Heart right ventricle (tissue), 16 donors: Measurements from ENCODE around the gene PAQR7. TPM values are rescaled to one million over a fixed set of nuclear protein-coding genes. Genes with fewer than 3 reads are reported as not detected.

ENCODE experiments used
- ATAC-seq, 8 donors: fragments of 200-7000 bp; cut with Tn5 transposase; one replicate each; pipeline ENCODE4 v1.9.1; 2020; ENCODE audit warnings: mild to moderate bottlenecking in 8 of 8, moderate library complexity in 8 of 8, moderate number of reproducible peaks in 1 of 8
- DNase-seq, 2 donors: peaks; one replicate each; pipeline ENCODE4 v3.0.0-alpha.2; 2020
- H3K27ac ChIP-seq, 10 donors: fragments of 200-600 bp; sonication (generic) in 2 of 10; one replicate each; pipeline versions ENCODE4 v1.5.0 to v1.8.0; 2020 to 2022; ENCODE audit warnings: mild to moderate bottlenecking in 3 of 10
- H3K27me3 ChIP-seq, 7 donors: fragments of 200-600 bp; one replicate each; pipeline ENCODE4 v1.8.0; 2021 to 2022; ENCODE audit warnings: mild to moderate bottlenecking in 2 of 7
- H3K36me3 ChIP-seq, 9 donors: fragments of 200-600 bp; sonication (generic) in 1 of 9; one replicate each; pipeline versions ENCODE4 v1.5.0 to v1.8.0; 2020 to 2022; ENCODE audit warnings: mild to moderate bottlenecking in 2 of 9
- H3K4me1 ChIP-seq, 9 donors: fragments of 200-600 bp; sonication (generic) in 1 of 9; one replicate each; pipeline versions ENCODE4 v1.5.0 to v1.8.0; 2020 to 2022; ENCODE audit warnings: mild to moderate bottlenecking in 4 of 9
- H3K4me3 ChIP-seq, 10 donors: fragments of 200-600 bp; sonication (generic) in 2 of 10; one replicate each; pipeline versions ENCODE4 v1.5.0 to v1.8.0; 2020 to 2022; ENCODE audit warnings: mild to moderate bottlenecking in 7 of 10, moderate library complexity in 2 of 10
- H3K9me3 ChIP-seq, 11 donors: fragments of 200-600 bp in 10 of 11; sonication (generic) in 2 of 11; one replicate each; pipeline versions ENCODE4 v1.5.0 to v1.8.0; 2013 to 2022; ENCODE audit warnings: mild to moderate bottlenecking in 2 of 11, control low read depth in 1 of 11, moderate library complexity in 1 of 11
- CTCF ChIP-seq, 9 donors: fragments of 200-600 bp; sonication (generic) in 2 of 9; IDR thresholded peaks; one replicate each; pipeline versions ENCODE4 v1.5.0 to v1.8.0; 2021 to 2022; ENCODE audit warnings: antibody characterized with exemption in 9 of 9, mild to moderate bottlenecking in 5 of 9, moderate library complexity in 1 of 9
- WGBS, 2 donors: extraction: QIAGEN DNeasy Blood & Tissue Kit; methylation state at CpG; one replicate each; pipeline ENCODE4 v1.1.7; 2013; ENCODE audit warnings: inconsistent platforms in 1 of 2; 5-methylcytosine and 5-hydroxymethylcytosine counted together
- intact Hi-C, 10 donors: fragments of 100-400 bp; cut with DNase I; formaldehyde crosslinking; loops; one replicate each; pipeline versions ENCODE4 v1.11.1 to v1.14.2; 2022
- polyA plus RNA-seq, 2 donors: library from polyadenylated mRNA; stranded (reverse); fragments of 200-250 nt; gene quantifications; one replicate each; pipeline ENCODE4 v1.2.3, GENCODE V29; 2013
- total RNA-seq, 10 donors: library from RNA; stranded (reverse); fragmentation: NEBNext Ultra II Directional in 3 of 10; extraction: Animal tissue kit (Norgen Biotek cat#: 25700) in 3 of 10; gene quantifications; one replicate each; pipeline versions ENCODE4 v1.2.1 to v1.2.4, GENCODE V29; 2021 to 2023
- donor health status: Arrhythmogenic right ventricular cardiomyopathy.
- donor health status: ischemic (EF 13 %, LVEDD 7.1; RV severe dilation, severe dysfunction).
- donor health status: healthy with polysubstance abuse.
- donor health status: DM: no; HTN: yes; CAD: no.
- donor health status: DM: no; HTN: no; CAD: no.
- donor health status: ischemic (EF 25% LVEDD 6.9; RV normal size, moderate dysfunction).
- donor health status: ischemic (EF 25% LVEDD 5.7; RV mildly dilated, moderate dysfunction).
- donor health status: healthy.
- donor health status: DM: yes; HTN: yes; CAD: no.
- donor health status: Ischemic cardiomyopathy.
- donor health status: ischemic (EF 35%, LVEDD 5.7; RV mildly dilated, moderate dysfunction).
- donor health status: nonischemic (EF 11% LVEDD 7.7; RV severe dilation, severe dysfunction).
- donor health status: DM: yes; HTN: yes; CAD: no.
- donor health status: PGD.
- donor health status: ischemic (EF 29% LVEDD 5.4; RV normal size, mild dysfunction).
- donor health status: nonischemic (EF 23%, LVEDD 6.1; RV moderate dilation, normal function).

PAQR7 gene
- total and polyA plus RNA-seq, 12 donors, result 1.2 to 3.8 (median 2.1) TPM

DNA sequence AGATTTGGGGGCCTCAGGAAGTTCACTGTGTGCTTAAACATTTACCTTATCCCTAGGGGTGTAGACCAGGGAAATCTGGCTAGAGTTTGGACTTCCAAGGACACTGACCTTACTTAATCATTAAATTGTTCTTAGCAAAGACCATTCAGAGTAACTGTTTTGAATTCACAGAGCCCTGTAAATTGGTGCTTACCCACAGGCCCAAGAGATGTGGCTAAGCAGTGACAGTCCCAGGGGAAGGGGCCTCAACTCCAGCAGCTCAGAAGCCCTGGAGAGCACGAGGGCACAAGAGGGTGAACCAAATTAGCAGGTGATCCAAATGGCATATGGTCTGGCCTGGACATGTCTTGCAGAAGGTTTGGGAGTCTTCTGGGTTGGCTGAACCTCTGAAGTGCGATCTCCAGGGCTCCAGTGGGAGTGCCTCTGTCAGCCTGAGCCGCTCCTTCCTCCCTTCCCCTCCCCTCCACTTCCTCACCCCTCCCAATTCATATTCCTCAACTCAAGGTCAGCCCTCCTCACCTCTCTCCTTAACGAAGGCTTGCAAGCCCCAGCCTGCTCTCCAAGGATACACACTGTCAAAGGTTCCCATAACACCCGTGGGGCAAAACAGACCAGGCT, 4.3 kb downstream of the PAQR7 start:
- Histone ChIP-seq H3K27me3 (no peaks in the 10 kb centered on the region), H3K9me3 (no peaks in the 10 kb centered on the region), H3K36me3 (peaks cover 0 to 10% (median 0%) of the 10 kb centered on the region in 9 donors), H3K4me1 (peaks cover 2 to 46% (median 24%) of the 10 kb centered on the region in 9 donors), H3K27ac (no peak overlapping the region), H3K4me3 (no peak overlapping the region)
- DNase-seq (no peak), ATAC-seq (no peak)
- intact Hi-C loops, result no loop called here
- TF ChIP-seq CTCF (IDR thresholded peaks at IDR 0.05), result no peak
- WGBS, 2 donors, result 40 to 47% methylated on average over 5 of the region's 5 CpGs

- intact Hi-C loops, result no loop called here
Observed at GRCh38 chr1:25870614-25871013, 4.9 kb downstream of the PAQR7 start.

GRCh38 chr1:25869909-25870606, 5.5 kb downstream of the PAQR7 start:
- no peak overlapping the region for H3K27ac ChIP-seq
- H3K36me3 ChIP-seq, result peaks cover 0 to 10% (median 0%) of the 10 kb centered on the region in 9 donors
- WGBS, 2 donors, result 79 to 90% methylated on average over 6 of the region's 6 CpGs
- DNase-seq (no peak), ATAC-seq (no peak)
- no peak for TF ChIP-seq CTCF (IDR thresholded peaks at IDR 0.05)
- no peaks in the 10 kb centered on the region for H3K27me3 ChIP-seq
- intact Hi-C loops, result no loop called here
- H3K9me3 ChIP-seq, result no peaks in the 10 kb centered on the region
- H3K4me3 ChIP-seq, result no peak overlapping the region
- peaks cover 1 to 38% (median 18%) of the 10 kb centered on the region in 9 donors for H3K4me1 ChIP-seq

More at GRCh38 chr1:25870614-25871013, 4.9 kb downstream of the PAQR7 start:
- DNase-seq (no peak), ATAC-seq (no peak)
- Histone ChIP-seq H3K27ac (no peak overlapping the region), H3K36me3 (peaks cover 0 to 10% (median 0%) of the 10 kb centered on the region in 9 donors), H3K4me3 (no peak overlapping the region), H3K4me1 (peaks cover 2 to 40% (median 19%) of the 10 kb centered on the region in 9 donors), H3K27me3 (no peaks in the 10 kb centered on the region), H3K9me3 (no peaks in the 10 kb centered on the region)
- no peak for TF ChIP-seq CTCF (IDR thresholded peaks at IDR 0.05)
- WGBS, 2 donors, result 90 to 93% methylated on average over 1 of the region's 1 CpG

GRCh38 chr1:25867210-25867991, 8.1 kb downstream of the PAQR7 start:
- Histone ChIP-seq H3K4me1 (peaks cover 0 to 20% (median 10%) of the 10 kb centered on the region in 9 donors), H3K27ac (no peak overlapping the region), H3K9me3 (no peaks in the 10 kb centered on the region), H3K4me3 (no peak overlapping the region), H3K27me3 (no peaks in the 10 kb centered on the region), H3K36me3 (peaks cover 0 to 17% (median 0%) of the 10 kb centered on the region in 9 donors)
- TF ChIP-seq CTCF (IDR thresholded peaks at IDR 0.05), result no peak
- no peak for ATAC-seq
- 75 to 82% methylated on average over 9 of the region's 9 CpGs for WGBS, 2 donors
- DNase-seq, result no peak
- intact Hi-C loops, result no loop called here
